Esophagus squamous epithelium (tissue), 4 donors: ENCODE measurements around the gene CBX5.

Source experiments
- POLR2A ChIP-seq, 4 donors: fragments of 450-650 bp; IDR thresholded peaks; one replicate each; pipeline ENCODE4 v1.6.1; 2017; ENCODE audit warnings: antibody characterized with exemption in 4 of 4, mild to moderate bottlenecking in 4 of 4, moderate library complexity in 3 of 4
- TF ChIP-seq, protein P1 (sequence below), 6 experiments: fragments of 450-650 bp in 4 of 6; fragments of 200-600 bp in 2 of 6; sonication (generic) in 2 of 6; IDR thresholded peaks; one replicate each; pipeline ENCODE4 v1.5.1; 2016 to 2019; ENCODE audit warnings: antibody characterized with exemption in 6 of 6, mild to moderate bottlenecking in 4 of 6, moderate library complexity in 4 of 6

- TF ChIP-seq, protein P1, sequence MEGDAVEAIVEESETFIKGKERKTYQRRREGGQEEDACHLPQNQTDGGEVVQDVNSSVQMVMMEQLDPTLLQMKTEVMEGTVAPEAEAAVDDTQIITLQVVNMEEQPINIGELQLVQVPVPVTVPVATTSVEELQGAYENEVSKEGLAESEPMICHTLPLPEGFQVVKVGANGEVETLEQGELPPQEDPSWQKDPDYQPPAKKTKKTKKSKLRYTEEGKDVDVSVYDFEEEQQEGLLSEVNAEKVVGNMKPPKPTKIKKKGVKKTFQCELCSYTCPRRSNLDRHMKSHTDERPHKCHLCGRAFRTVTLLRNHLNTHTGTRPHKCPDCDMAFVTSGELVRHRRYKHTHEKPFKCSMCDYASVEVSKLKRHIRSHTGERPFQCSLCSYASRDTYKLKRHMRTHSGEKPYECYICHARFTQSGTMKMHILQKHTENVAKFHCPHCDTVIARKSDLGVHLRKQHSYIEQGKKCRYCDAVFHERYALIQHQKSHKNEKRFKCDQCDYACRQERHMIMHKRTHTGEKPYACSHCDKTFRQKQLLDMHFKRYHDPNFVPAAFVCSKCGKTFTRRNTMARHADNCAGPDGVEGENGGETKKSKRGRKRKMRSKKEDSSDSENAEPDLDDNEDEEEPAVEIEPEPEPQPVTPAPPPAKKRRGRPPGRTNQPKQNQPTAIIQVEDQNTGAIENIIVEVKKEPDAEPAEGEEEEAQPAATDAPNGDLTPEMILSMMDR (IDR thresholded peaks at IDR 0.05): no peak
- no peak for TF ChIP-seq POLR2A (IDR thresholded peaks at IDR 0.05)
Observed at GRCh38 chr12:54210400-54210790, 69.5 kb downstream of the CBX5 start.
